HG03442 (cell line): ENCODE measurements around the gene KCTD2.
"Not testable (repeated sequence)": the region's sequence is repeated elsewhere in the genome, so short reads cannot be mapped to it uniquely, and the experiment has no call there.

ENCODE experiments used
- ATAC-seq: cut with Tn5 transposase; IDR thresholded peaks from one replicate; pipeline ENCODE4 v1.9.1; 2021; ENCODE audit warnings: mild to moderate bottlenecking, moderate library complexity; ENCODE audit not compliant: unreplicated experiment

The KCTD2 gene, protein sequence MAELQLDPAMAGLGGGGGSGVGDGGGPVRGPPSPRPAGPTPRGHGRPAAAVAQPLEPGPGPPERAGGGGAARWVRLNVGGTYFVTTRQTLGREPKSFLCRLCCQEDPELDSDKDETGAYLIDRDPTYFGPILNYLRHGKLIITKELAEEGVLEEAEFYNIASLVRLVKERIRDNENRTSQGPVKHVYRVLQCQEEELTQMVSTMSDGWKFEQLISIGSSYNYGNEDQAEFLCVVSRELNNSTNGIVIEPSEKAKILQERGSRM

DNA sequence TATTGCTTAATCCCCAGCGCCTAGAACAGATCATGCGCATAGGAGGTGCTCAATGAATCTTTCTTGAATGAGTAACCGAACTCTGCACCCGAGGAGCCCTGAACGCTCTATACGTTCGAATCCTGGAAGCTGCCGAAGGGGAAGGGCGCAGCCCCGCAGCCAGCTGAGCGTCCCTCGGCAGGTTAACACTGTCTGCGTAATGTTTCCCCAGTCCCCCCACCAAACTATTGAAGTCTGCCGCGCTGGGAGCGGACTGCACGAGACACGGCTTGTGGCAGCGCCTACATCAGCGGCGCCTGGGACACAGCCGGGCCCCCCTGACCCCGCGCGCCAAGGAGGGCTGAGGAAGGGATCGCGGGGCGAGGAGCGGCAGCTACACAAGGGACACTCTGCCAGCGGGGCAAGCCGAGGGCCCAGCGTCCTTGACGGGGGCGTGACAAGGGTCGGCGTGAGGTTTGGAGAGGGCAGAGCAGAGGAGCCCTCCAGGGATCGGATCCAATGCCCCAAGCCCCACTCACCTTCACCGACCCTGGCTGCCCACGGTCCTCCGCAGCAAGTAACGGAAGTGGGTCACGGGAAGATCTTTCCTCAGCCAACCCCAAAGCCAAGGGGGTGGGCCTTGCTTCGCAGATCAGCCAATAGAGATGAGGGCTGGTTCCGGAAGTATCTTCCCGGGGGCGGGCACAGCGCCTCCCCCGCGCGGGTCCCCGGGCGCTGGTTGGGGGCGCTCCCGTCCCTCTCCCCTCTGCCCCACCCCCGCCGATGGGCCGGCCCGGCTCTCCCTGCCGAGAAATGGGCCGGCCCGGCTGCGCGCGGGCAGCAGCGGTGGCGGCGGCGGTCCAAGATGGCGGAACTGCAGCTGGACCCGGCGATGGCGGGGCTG lies at the start of gene KCTD2, which contains the start of gene ATP5PD:
KCTD2 (plus strand) TSS at position 819 of the 883 bp plus-strand sequence; CDS start at position 845, 26 bp downstream.
ATP5PD (minus strand) TSS at position 563 of the 883 bp plus-strand sequence. CDS start 4,319 bp downstream, outside the sequence.
- peak; percentile 92 for ATAC-seq

DNA sequence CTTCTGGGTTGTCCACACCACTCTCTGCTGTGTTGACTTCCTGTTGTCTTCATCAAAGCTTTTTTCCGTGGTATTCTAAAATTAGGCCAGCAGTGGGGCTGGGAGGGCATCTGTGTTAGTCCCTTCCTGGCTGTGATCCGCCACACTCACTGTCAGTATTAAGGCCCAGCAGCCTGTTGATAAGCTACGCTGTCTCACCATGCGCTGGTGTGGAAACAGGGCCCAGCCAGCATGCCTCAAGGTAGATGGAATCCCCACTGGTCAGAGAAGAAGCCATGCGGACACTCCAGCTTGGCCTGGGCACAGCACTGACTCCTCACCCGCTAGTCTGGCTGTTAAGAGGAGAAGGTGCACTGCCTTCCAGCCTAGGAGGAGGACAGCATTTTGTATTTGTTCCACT lies 48.2 kb upstream of the KCTD2 start:
- no peak for ATAC-seq

DNA sequence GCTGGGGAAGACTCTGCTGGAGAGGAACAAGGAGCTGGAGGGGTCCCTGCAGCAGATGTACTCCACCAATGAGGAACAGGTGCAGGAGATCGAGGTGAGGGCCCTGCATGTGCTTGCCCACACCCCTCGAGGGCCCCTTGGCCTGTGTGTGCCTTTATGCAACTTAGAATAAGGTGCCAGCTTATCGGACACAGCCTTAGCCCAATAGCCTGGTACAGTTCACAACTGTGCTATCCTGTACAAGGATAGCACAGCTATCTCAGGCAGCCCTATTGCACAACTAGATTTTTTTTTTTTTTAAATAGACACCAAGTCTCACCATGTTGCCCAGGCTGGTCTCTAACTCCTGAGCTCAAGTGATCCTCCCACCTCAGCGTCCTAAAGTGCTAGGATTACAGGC lies 47.5 kb upstream of the KCTD2 start:
- no peak for ATAC-seq

DNA sequence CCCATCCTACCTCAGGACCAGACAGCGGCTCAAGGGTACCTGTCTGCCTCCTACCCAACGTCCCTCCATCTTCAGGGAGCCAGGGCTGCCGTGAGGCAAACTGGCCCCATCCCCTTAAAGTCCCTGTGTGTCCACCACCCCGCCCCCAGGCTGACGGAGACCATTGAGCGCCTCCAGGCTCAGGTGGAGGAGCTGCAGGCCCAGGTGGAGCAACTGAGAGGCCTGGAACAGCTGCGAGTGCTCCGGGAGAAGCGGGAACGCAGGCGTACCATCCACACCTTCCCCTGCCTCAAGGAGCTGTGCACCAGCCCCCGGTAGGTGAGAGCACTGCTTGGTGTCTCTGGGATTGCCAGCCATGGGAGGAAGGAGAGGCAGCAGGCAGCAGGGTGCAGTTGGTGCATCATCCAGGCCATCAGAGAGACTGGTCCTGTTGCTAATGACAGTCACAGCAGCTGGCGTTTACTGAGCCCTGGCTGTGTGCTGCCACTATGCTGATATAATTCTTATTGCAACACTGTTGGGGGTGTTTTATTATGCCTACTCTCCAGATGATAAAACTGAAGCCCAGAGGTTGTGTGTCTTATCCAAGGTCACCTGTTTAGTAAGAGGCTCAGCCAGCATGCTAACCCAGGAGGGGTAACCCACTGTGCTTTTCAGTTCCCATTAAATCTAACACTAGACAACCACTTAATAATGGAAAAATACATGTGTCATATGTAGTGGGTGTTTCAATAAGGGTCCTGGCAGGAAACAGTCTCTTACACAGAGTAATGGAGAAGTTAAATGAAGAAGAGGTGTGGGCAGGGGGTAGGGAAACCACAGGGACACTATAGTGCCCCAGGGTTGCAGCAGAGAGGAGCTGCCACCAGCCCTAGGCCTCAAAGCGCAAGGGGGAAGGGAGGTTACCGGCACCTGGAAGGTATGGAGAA lies 44.8 kb upstream of the KCTD2 start:
- ATAC-seq, result no peak

DNA sequence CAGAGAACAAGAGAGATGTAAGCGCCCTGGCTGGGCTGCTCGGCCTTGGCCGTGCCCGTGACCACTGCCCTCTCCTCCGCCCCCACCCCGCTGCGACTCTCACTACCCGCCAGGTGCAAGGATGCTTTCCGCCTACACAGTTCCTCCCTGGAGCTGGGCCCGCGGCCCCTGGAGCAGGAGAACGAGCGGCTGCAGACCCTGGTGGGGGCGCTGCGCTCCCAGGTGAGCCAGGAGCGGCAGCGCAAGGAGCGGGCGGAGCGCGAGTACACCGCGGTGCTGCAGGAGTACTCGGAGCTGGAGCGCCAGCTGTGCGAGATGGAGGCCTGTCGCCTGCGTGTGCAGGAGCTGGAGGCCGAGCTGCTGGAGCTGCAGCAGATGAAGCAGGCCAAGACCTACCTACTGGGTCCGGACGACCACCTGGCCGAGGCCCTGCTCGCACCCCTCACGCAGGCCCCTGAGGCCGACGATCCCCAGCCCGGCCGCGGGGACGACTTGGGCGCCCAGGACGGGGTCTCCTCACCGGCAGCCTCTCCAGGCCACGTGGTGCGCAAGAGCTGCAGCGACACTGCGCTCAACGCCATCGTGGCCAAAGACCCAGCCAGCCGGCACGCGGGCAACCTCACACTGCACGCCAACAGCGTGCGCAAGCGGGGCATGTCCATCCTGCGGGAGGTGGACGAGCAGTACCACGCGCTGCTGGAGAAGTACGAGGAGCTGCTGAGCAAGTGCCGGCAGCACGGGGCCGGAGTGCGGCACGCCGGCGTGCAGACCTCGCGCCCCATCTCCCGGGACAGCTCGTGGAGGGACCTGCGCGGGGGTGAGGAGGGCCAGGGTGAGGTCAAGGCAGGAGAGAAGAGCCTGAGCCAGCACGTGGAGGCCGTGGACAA lies 43.7 kb upstream of the KCTD2 start:
- no peak for ATAC-seq

DNA sequence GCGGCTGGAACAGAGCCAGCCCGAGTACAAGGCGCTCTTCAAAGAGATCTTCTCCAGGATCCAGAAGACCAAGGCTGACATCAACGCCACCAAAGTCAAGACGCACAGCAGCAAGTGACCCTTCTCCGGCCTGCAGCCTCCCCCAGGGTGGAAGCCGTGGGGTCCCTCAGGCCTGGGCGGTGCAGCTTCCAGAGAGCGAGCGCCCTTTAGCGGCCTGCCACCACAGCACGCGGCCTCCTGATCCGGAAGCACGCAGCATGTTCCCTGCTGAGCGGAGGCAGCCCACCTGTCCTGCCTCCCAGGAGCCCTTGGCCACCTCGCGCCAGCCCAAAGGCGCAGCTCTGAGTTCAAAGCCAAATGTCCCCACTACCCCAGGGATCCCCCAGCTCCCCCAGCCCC lies 43.1 kb upstream of the KCTD2 start:
- no peak for ATAC-seq

DNA sequence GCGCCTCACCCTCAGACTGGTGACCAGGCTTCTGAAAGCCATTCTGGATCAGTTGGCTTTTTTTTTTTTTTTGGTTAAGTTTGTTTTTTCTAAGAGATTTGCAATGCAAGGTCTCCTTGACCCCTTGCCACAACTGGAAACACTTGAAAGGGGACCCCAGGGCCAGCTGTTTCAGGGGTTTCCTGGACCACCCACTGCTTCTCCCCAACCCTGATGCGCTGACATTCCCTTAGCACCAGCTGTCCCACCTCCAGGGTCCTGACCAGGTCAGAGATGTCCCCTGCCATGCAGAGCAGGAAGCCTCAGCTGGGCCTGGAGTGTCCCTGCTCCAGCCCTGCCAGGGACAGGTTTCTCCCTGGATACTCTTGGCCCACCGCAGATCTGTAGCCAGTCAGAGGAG lies 42.7 kb upstream of the KCTD2 start:
- ATAC-seq, result no peak

DNA sequence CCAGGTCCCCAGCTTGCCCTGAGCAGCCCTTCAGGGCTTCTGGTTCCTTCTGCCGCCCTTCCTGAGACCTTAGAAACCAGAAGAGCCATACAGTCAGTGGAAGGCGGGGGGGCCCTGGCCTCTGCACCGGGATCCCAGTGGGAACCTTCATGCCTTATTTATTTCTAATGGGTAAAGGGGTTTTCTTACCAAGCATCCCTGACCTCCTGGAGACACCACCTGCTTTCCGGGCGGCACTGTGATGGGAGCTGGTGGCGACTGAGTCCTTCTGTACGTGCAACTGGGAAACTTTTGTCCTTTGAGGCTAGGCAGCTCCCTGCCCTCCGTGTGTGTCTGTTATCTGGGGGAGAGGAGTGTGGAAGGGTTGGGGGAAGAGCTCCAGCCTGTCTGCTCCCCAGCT lies 41.7 kb upstream of the KCTD2 start:
- no peak for ATAC-seq

DNA sequence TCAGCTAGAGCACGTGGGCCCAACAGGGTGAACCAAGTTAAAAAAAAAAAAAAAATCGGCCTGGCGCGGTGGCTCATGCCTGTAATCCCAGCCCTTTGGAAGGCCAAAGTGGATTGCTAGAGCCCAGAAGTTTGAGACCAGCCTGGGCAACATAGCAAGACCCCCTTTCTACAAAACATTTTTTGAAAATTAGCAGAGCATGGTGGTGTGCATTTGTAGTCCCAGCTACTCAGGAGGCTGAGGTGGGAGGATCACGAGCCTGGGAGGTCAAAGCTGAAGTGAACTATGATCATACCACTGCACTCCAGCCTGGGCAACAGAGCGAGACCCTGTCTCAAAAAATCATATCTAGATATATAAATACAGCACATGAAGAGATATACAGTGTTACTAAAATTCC lies 40.9 kb upstream of the KCTD2 start:
- not testable (repeated sequence) for ATAC-seq

DNA sequence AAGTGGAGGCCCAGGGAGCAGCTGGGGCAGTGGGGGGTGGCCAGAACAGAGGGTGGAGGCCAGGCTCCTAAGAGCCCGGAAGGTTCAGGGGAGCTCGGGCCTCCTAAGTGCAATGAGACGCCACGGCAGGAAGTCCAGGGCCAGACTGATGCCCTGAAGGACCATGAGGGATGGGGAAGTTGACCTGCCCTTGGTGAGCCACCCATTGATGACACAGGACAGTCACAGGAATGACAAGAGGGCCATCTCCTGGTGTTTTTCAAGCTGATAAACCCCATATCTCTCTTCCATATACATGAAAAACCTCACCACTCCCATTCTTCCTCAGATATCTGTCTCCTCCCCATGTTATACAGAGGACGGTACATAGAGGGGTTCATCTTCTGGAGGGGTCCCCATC lies 40.4 kb upstream of the KCTD2 start:
- no peak for ATAC-seq

DNA sequence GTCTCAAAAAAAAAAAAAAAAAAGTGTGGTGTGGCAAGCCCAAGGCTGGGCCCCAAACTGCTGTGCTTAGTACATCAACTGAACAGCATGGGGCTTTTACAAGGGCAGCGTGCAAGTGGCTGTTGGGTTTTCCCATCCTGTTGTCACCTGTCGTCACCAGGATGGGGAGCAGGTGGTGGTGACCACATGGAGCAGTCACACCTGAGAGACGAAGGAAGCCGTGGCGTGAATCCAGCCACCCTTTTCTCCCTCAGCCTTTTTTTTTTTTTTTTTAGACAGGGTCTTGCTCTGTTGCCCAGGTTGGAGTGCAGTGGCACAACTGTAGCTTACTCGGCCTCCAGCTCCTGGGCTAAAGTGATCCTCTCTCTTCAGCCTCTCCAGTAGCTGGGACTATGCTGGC lies 38.7 kb upstream of the KCTD2 start:
- ATAC-seq, result no peak

DNA sequence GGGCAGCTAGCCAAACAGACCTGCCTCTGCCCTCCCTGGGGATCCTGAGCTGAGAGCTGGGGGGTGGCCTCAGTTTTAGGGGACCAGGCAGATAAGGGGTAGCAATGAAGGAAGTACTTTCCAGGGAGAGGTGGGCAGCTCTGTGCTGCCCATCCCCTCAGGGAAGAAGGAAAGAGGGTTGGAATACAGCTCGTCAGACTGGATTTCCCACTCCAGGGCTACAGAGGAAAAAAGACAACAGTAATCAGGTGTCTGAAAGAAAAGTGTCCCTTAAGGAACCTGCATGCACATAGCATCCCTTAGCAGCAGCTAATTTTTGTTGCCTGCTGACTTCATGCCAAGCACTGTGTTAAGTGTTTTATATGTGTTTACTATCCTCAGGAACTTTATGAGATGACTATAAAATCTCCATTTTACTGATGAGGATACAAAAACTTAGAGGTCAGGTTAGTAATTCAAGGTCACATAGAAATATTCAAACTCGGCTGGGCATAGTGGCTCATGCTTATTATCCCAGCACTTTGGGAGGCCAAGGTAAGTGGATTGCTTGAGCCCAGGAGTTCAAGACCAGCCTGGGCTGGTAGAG lies 37.8 kb upstream of the KCTD2 start:
- no peak for ATAC-seq

DNA sequence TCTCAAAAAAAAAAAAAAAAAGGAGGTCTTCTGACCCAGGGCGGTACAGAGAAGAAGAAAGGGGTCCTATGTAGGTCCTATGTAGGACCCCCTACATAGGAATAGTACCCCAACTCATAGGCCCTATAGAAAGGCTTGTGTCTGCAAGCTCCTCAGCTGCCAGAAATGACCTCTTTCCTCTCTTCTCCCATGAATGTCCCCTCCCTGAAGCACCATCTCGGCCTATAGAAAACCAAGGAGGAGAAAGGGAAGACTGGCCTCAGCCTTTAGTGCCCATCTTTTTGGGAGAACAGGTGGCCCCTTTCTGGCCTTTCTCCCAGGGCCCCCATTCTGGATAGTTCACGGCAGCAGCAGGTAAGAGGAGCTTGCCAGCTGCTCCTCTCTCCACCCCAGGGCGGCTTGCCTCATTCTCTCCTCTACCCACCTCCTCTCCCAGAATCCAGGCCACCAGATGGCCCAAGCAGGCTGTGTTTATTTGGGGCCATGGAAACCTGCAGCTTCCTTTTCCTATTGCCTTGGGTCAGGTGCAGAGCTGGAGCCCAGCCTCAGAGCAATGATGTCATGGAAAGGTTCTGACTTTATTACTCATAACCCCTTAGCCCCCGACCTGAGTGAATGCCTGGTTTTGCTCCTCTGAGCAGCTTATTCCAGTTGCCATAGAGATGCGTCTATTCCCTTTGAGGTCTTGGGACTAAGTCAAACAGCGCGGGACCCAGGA lies 36.2 kb upstream of the KCTD2 start:
- no peak for ATAC-seq

DNA sequence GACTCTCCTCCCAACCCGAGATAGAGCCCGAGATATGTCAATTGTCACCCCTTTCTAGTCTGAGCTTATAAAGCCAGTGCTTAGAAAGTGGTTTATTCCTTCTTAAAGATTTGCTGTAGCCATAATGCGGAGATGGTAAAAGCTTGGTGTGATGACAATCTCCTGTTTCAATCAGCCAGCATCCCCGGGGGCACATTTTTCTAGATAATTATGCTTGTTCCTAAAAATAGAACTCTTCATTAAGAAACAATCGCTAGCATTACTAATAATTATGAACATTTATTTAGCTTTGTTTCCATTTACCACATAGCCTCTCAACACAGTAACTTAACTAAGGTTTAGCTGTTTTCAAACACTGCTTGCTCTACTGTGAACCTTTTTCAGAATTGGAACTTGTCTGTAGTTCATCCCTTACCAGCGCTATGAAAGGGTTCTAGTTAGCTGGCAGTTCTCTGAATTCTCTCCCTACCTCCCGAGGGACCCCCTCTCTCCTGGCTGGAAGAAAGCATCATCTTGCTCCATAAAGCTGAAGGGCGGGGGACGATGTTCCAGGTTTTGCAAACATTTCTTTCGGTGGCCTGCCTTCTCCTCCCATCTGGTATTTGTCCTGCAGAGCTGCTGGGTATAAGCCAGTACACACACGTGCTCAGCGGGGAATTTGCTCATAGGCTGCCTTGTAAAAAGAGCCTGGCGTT lies 35.5 kb upstream of the KCTD2 start:
- ATAC-seq, result no peak

DNA sequence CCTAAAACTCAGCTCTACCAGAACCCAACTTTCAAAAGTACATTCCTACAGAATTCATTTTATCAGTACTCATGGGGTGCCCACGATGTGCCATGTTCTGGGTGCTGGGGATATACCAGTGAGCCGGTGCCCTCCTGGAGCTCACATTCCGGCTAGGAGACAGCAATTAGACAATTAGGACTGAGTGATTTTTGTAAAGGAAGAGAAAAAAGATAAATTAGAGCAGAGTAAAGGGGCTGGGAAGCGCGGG lies 35.0 kb upstream of the KCTD2 start:
- no peak for ATAC-seq

DNA sequence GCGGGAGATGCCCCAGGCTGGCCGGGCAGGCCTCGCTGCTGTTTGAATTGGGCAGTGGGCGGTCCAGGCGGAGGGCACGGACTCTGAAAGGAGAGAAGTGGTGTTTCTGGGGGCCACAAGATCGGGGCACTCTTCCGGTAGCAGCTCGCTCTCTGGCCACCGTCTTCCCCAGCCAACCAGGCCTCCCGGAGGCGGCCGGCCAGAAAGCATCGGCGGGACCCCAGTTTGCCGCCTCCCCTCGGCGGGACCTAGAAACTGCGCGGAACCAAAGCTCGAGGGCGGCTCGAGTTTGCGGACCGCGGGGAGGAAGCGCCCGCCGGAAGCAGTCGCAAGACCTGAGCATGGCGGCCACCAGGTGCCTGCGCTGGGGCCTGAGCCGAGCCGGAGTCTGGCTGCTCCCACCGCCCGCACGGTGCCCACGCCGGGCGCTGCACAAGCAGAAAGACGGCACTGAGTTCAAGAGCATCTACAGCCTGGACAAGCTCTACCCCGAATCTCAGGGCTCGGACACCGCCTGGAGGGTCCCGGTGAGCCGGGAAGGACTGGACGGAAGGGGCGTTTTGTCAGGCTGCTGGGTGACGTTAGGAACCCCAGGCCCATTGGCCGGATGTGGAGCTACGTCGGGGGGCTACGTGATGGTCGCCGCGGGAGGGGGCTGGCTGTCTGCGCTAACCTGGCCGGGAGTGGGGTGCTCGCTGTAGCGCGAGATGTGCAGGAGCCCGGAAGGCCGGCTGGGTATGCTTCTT lies 34.5 kb upstream of the KCTD2 start, which contains the start of gene MRPL58:
MRPL58 (plus strand) TSS at position 325 of the 746 bp plus-strand sequence; CDS start at position 342, 17 bp downstream.
- ATAC-seq, result peak; percentile 82

DNA sequence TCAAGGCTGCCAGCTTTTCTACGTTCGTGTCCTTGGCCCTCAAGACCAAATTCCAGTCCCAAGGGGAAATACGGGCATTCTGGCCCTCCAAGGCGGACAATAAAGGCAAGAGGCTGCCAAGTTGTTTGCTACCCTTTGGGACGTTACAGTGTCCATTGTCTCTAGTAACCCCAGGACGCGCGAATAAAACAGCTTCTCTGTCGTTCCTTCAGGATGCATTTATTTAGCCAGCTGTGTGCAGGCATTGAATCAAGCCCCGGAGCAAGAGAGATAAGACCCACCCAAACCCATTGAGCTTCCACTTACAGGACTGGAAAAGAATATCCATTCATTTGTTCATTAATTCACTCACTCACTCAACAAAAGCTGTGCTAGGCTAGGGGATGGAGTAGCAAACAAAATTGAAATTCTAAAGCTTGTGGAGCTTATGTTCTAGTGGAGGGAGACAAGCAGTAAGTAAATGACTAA lies 33.9 kb upstream of the KCTD2 start:
- no peak for ATAC-seq

DNA sequence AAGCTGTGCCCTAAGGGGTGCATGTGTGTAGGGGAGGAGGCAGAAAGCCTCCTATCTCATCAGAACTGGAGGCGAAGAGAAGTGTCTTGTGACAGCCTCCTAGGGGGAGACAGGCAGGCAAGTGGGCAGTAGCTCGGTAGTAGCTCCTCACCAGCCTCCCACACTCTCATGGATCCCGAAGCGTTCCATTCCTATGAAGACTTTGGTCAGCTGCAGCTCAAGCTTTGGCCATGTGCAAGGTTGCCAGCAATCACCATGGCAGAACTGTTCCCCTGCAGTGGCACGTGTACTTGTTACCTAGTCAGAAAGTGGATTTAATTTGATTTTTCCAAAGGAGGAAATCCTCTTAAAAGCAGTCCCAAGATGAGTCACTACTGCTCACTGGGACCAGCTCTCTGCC lies 27.9 kb upstream of the KCTD2 start:
- no peak for ATAC-seq
